NT2/D1 (cell line): ENCODE results near the gene IQUB.

ENCODE experiments used
- SUZ12 ChIP-seq: IDR thresholded peaks from 2 replicates; pipeline ENCODE4 v1.6.1; 2011; ENCODE audit not compliant: insufficient read length, insufficient read depth; ENCODE audit errors: extremely low read depth
- YY1 ChIP-seq: IDR thresholded peaks from 2 replicates; pipeline ENCODE4 v1.6.1; 2011; ENCODE audit not compliant: insufficient read length, insufficient read depth

GRCh38 chr7:123498601-123499000, 35.8 kb downstream of the IQUB start:
- TF ChIP-seq YY1 (no peak), SUZ12 (no peak)
